HG03342 (cell line): ENCODE data around the gene BBS9.

Source experiments
- ATAC-seq: cut with Tn5 transposase; IDR thresholded peaks from one replicate; pipeline ENCODE4 v1.9.1; 2021; ENCODE audit warnings: mild to moderate bottlenecking, moderate library complexity; ENCODE audit not compliant: unreplicated experiment

BBS9 gene

GRCh38 chr7:33636359-33636758, 507.0 kb downstream of the BBS9 start:
- no peak for ATAC-seq

DNA sequence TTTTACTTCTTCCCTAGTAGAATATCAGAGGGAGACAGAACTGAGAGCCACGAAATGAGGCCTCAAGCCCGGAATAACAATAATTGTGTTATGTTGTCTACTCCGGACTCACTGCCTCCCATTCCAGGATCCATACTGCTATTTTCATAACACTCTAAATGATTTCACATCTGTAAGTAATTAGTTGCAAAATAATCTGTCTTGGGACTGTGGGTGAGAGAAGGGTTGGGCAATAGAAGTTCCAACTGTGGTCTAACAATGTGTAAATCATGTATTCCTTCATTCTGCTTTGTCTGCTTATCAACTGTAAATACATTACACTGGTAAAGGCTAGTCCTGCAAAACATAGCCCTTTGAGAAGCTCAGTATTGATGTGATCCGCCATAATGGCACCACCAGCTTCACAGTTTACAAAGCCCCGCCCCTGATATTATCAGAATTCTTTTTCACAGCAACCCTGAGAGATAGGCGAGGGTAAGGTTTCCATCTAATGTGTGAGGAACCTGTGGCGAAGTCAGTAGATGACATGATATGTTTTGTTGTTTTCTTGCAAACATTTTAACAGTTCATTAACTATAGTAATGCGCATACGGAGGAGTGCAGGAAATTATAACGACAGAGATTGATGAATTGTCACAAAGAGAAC, 510.3 kb downstream of the BBS9 start:
- no peak for ATAC-seq

GRCh38 chr7:33640741-33641140, 511.4 kb downstream of the BBS9 start:
- no peak for ATAC-seq

DNA sequence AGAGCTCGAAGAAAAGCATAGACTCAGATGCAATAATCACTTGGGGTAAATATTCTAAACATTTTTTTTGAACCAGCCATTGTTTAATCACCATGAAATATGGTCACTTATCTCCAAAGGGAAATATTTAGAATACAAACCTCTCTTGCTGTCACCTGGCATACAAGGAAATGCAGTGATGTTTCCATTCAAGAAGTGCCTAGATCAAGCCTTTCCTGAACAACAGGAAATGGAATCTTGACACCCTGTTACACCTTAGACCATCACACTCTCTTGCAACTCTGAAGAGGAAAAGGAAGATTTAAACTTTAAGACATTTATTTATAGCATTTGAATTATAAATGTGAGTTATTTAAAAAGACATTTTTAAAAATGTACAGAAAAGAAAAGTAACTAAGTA, 512.9 kb downstream of the BBS9 start:
- ATAC-seq: no peak

DNA sequence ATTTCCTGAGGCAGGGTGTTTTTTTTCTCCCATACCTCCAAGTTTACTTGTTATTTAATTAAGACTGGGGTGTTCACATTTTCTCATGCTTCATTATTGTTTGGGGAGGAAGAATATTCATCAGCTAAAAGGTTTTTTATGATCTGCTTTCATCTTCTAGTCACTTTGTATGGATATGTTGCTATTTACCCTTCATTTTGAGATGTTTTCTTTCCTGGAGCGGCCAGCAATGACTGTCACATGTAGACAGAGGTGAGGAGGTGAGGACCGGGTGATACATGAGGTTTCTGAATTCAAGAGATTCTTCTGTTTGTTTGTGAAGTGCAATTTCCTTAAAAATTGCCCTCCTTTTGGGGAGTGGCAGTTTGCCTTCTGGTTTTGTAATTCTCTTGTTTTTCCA, 514.2 kb downstream of the BBS9 start:
- no peak for ATAC-seq

DNA sequence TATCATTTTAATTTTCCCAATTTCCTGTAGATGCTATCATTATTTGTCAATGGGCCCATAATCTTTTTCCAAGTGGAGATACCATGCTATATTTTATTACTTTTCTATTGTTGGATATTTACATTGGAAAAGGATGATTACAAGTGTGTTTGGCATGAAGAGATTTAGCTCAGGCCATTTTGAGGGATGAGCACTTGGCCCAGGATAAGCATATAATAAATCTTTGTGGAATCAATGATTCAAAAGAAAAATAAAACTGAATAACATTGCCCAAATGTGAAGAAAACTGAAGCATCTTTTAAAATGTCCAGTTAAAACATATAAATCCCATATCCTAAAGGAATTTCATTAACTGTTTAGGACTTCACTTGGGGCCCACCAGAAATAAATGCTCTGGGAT, 515.1 kb downstream of the BBS9 start:
- no peak for ATAC-seq

GRCh38 chr7:33645104-33645503, 515.7 kb downstream of the BBS9 start:
- ATAC-seq: no peak

DNA sequence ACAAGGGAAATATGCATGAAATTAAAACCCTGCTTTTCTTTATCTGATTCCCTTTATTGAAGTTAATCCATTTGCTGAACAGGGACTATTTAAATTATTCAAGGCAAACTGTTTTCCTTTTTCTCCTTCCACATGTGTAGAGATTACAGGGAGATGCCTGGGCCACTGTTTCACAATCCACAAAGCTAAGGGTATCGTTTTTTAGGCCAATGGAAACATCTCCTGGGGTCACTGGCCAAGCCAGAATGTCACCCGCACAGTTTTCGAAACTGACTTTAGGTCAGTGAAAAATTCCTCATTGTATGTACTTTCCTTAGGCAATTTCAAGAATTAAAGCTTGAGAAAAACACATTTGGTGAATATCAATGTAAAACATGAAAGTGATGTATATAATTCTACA, 516.8 kb downstream of the BBS9 start:
- no peak for ATAC-seq

GRCh38 chr7:33646891-33647391, 517.6 kb downstream of the BBS9 start:
- ATAC-seq: no peak

- ATAC-seq: no peak
Measured at GRCh38 chr7:33649476-33650441, 520.4 kb downstream of the BBS9 start.

- ATAC-seq: no peak
Measured at GRCh38 chr7:33650828-33651227, 521.5 kb downstream of the BBS9 start.

- no peak for ATAC-seq
Measured at GRCh38 chr7:33651998-33652515, 522.7 kb downstream of the BBS9 start.

- ATAC-seq: no peak
Measured at GRCh38 chr7:33654676-33655075, 525.3 kb downstream of the BBS9 start.
